Activated CD8-positive, alpha-beta memory T cell treated with anti-CD3 and anti-CD28 coated beads, Interleukin-2, amount 10 ng/mL, durations not matched to agents 7 days and 5 days (primary cell): ENCODE data around the gene CLEC2A. TPM values are rescaled to one million over a fixed set of nuclear protein-coding genes. Genes with fewer than 3 reads are reported as not detected.
A peak's percentile ranks its signal among the peaks of the same experiment; 100 is the strongest.

ENCODE experiments used
- ATAC-seq: fragments of 150-1000 bp; cut with Tn5 transposase; one replicate; pipeline ENCODE4 v1.10.0; 2021; ENCODE audit warnings: moderate library complexity
- CTCF ChIA-PET: fragments of 350-600 bp; sonication (Branson Sonifier 250); formaldehyde crosslinking; loops from one replicate; lab custom pipeline; 2021; ENCODE audit warnings: antibody characterized with exemption; lab: Charles Lee
- DNase-seq: peaks from one replicate; pipeline ENCODE4 v3.0.0-alpha.2; 2020
- H3K27ac Mint-ChIP-seq: one replicate; pipeline ENCODE4 v1.8.0; 2021; ENCODE audit warnings: mild to moderate bottlenecking, mixed read lengths
- H3K27me3 Mint-ChIP-seq: one replicate; pipeline ENCODE4 v1.8.0; 2021; ENCODE audit warnings: mixed read lengths
- H3K36me3 Mint-ChIP-seq: one replicate; pipeline ENCODE4 v1.8.0; 2021; ENCODE audit warnings: mild to moderate bottlenecking, mixed read lengths
- H3K4me1 Mint-ChIP-seq: one replicate; pipeline ENCODE4 v1.8.0; 2021; ENCODE audit warnings: mixed read lengths
- H3K4me3 Mint-ChIP-seq: one replicate; pipeline ENCODE4 v1.8.0; 2021; ENCODE audit warnings: mild to moderate bottlenecking, moderate library complexity, mixed read lengths
- H3K9me3 Mint-ChIP-seq: one replicate; pipeline ENCODE4 v1.8.0; 2022; ENCODE audit warnings: low read depth, mixed read lengths
- total RNA-seq, 2 experiments: library from RNA; stranded (reverse); gene quantifications; one replicate each; pipeline ENCODE4 v1.2.3, GENCODE V29; 2021

Gene CLEC2A
- total RNA-seq, 2 experiments from 2014 or later = not detected

- peaks cover 14% of the 10 kb centered on the region for H3K4me1 Mint-ChIP-seq
- peak within 1 kb of the TSS; percentile 85 for H3K4me3 Mint-ChIP-seq
- peak within 1 kb of the TSS; percentile 89 for H3K27ac Mint-ChIP-seq
- no peaks in the 10 kb centered on the region for H3K9me3 Mint-ChIP-seq
- H3K27me3 Mint-ChIP-seq = no peaks in the 10 kb centered on the region
- ATAC-seq = peak; percentile 65
- CTCF ChIA-PET = interaction anchor here (0.7 to 2.4 kb wide), 7 partner anchors 16 to 127 kb away, joined by 3 to 8 read pairs (median 4); no protein-coding TSS in a partner anchor
- peaks cover 19% of the 10 kb centered on the region for H3K36me3 Mint-ChIP-seq
- peak; percentile 58 for DNase-seq
These were observed 62.6 kb downstream of the CLEC2A start, which contains the start of gene CLEC2B for GRCh38 chr12:9869307-9870161. Gene CLEC2B (minus strand): TSS chr12:9869354.

- peak overlapping the region; percentile 89 for H3K27ac Mint-ChIP-seq
- peaks cover 3% of the 10 kb centered on the region for H3K9me3 Mint-ChIP-seq
- H3K4me3 Mint-ChIP-seq = peak overlapping the region; percentile 85
- H3K27me3 Mint-ChIP-seq = no peaks in the 10 kb centered on the region
- CTCF ChIA-PET = interaction anchor here (0.7 to 2.4 kb wide), 8 partner anchors 16 to 126 kb away, joined by 3 to 8 read pairs (median 4); no protein-coding TSS in a partner anchor
- H3K36me3 Mint-ChIP-seq = peaks cover 24% of the 10 kb centered on the region
- DNase-seq (no peak), ATAC-seq (no peak)
- H3K4me1 Mint-ChIP-seq = peaks cover 19% of the 10 kb centered on the region
These were observed 63.2 kb downstream of the CLEC2A start for GRCh38 chr12:9868951-9869306.

GRCh38 chr12:9868311-9868801 is 63.8 kb downstream of the CLEC2A start:
- CTCF ChIA-PET = interaction anchor here (1.0 to 2.4 kb wide), 4 partner anchors 71 to 118 kb away, joined by 4 to 8 read pairs (median 4); no protein-coding TSS in a partner anchor
- peak overlapping the region; percentile 89 for H3K27ac Mint-ChIP-seq
- peaks cover 6% of the 10 kb centered on the region for H3K9me3 Mint-ChIP-seq
- peaks cover 30% of the 10 kb centered on the region for H3K36me3 Mint-ChIP-seq
- peaks cover 24% of the 10 kb centered on the region for H3K4me1 Mint-ChIP-seq
- DNase-seq = no peak
- peak overlapping the region; percentile 85 for H3K4me3 Mint-ChIP-seq
- no peak for ATAC-seq
- H3K27me3 Mint-ChIP-seq = no peaks in the 10 kb centered on the region

GRCh38 chr12:9867531-9867930 is 64.6 kb downstream of the CLEC2A start:
- CTCF ChIA-PET = interaction anchor here (1.3 to 2.5 kb wide), 4 partner anchors 53 to 118 kb away, joined by 4 to 15 read pairs (median 10); no protein-coding TSS in a partner anchor
- DNase-seq = no peak
- H3K27me3 Mint-ChIP-seq = no peaks in the 10 kb centered on the region
- peak overlapping the region; percentile 85 for H3K4me3 Mint-ChIP-seq
- H3K36me3 Mint-ChIP-seq = peaks cover 38% of the 10 kb centered on the region
- ATAC-seq = no peak
- H3K4me1 Mint-ChIP-seq = peaks cover 32% of the 10 kb centered on the region
- peak overlapping the region; percentile 90 for H3K27ac Mint-ChIP-seq
- H3K9me3 Mint-ChIP-seq = peaks cover 9% of the 10 kb centered on the region

- DNase-seq (no peak), ATAC-seq (peak; percentile 4)
- Mint-ChIP-seq H3K27ac (peak overlapping the region; percentile 90), H3K36me3 (peaks cover 42% of the 10 kb centered on the region), H3K4me1 (peaks cover 33% of the 10 kb centered on the region), H3K27me3 (no peaks in the 10 kb centered on the region), H3K9me3 (peaks cover 10% of the 10 kb centered on the region), H3K4me3 (peak overlapping the region; percentile 85)
- CTCF ChIA-PET = interaction anchor here (0.9 to 2.5 kb wide), 7 partner anchors 53 to 219 kb away, joined by 3 to 15 read pairs (median 4); no protein-coding TSS in a partner anchor
These were observed 65.3 kb downstream of the CLEC2A start for GRCh38 chr12:9866860-9867269.

- peak; percentile 55 for ATAC-seq
- Mint-ChIP-seq H3K4me3 (peak overlapping the region; percentile 85), H3K36me3 (peaks cover 49% of the 10 kb centered on the region), H3K9me3 (peaks cover 10% of the 10 kb centered on the region), H3K27me3 (no peaks in the 10 kb centered on the region), H3K27ac (peak overlapping the region; percentile 90), H3K4me1 (peaks cover 32% of the 10 kb centered on the region)
- CTCF ChIA-PET = interaction anchor here (0.7 to 2.5 kb wide), 6 partner anchors 42 to 117 kb away, joined by 3 to 11 read pairs (median 6); partner anchors contain the start of gene CD69
- no peak for DNase-seq
These were observed 67.1 kb downstream of the CLEC2A start for GRCh38 chr12:9864913-9865675.

Other genes starting within 250 kb of the CLEC2A start
- 1 to 10 TPM; 2.2 to 8.8 TPM for gene CLECL1, start 199.3 kb downstream of the CLEC2A start, total RNA-seq
- 100 to 1,000 TPM in 1 of 2 experiments, 10 to 100 TPM in 1; 76.0 to 104 TPM for gene CD69, start 171.5 kb downstream of the CLEC2A start, total RNA-seq
- under 1 TPM; 0.44 to 0.54 TPM for gene KLRF1, start 104.9 kb downstream of the CLEC2A start, total RNA-seq
- 10 to 100 TPM; 55.1 to 55.3 TPM for gene CLEC2B, start 63.0 kb downstream of the CLEC2A start, total RNA-seq
- gene KLRF2, start 50.9 kb downstream of the CLEC2A start, total RNA-seq = 1 to 10 TPM in 1 of 2 experiments, not detected in 1; 1.6 TPM
- gene CLEC12A, start 39.0 kb upstream of the CLEC2A start, total RNA-seq = 1 to 10 TPM in 1 of 2 experiments, under 1 TPM in 1; 0.40 to 1.6 TPM
- not detected for gene CLEC1B, start 66.8 kb upstream of the CLEC2A start, total RNA-seq
- gene CLEC12B, start 78.3 kb upstream of the CLEC2A start, total RNA-seq = not detected
- not detected for gene CLEC9A, start 98.3 kb upstream of the CLEC2A start, total RNA-seq
- gene CLEC1A, start 166.6 kb upstream of the CLEC2A start, total RNA-seq = not detected
- gene CLEC7A, start 197.8 kb upstream of the CLEC2A start, total RNA-seq = under 1 TPM in 1 of 2 experiments, not detected in 1; 0.26 TPM
- not detected for gene OLR1, start 239.8 kb upstream of the CLEC2A start, total RNA-seq
- gene TMEM52B, start 246.7 kb upstream of the CLEC2A start, total RNA-seq = not detected